Activated naive CD4-positive, alpha-beta T cell treated with anti-CD3 and anti-CD28 coated beads, Interleukin-2, amount 50 U/mL, for 24 hours (primary cell): ENCODE results near the gene PTPN7.
"Not testable (repeated sequence)": the region's sequence is repeated elsewhere in the genome, so short reads cannot be mapped to it uniquely, and the experiment has no call there.

ENCODE experiments used
- H3K27ac Mint-ChIP-seq: one replicate; pipeline ENCODE4 v1.8.0; 2021; ENCODE audit warnings: mild to moderate bottlenecking, mixed read lengths
- H3K27me3 Mint-ChIP-seq: one replicate; pipeline ENCODE4 v1.8.0; 2021; ENCODE audit warnings: mixed read lengths
- H3K36me3 Mint-ChIP-seq: one replicate; pipeline ENCODE4 v1.8.0; 2021; ENCODE audit warnings: mixed read lengths
- H3K4me1 Mint-ChIP-seq: one replicate; pipeline ENCODE4 v1.8.0; 2021; ENCODE audit warnings: mixed read lengths
- H3K4me3 Mint-ChIP-seq: one replicate; pipeline ENCODE4 v1.8.0; 2021; ENCODE audit warnings: mild to moderate bottlenecking, mixed read lengths
- H3K9me3 Mint-ChIP-seq: one replicate; pipeline ENCODE4 v1.8.0; 2021; ENCODE audit warnings: mixed read lengths

PTPN7 gene

DNA sequence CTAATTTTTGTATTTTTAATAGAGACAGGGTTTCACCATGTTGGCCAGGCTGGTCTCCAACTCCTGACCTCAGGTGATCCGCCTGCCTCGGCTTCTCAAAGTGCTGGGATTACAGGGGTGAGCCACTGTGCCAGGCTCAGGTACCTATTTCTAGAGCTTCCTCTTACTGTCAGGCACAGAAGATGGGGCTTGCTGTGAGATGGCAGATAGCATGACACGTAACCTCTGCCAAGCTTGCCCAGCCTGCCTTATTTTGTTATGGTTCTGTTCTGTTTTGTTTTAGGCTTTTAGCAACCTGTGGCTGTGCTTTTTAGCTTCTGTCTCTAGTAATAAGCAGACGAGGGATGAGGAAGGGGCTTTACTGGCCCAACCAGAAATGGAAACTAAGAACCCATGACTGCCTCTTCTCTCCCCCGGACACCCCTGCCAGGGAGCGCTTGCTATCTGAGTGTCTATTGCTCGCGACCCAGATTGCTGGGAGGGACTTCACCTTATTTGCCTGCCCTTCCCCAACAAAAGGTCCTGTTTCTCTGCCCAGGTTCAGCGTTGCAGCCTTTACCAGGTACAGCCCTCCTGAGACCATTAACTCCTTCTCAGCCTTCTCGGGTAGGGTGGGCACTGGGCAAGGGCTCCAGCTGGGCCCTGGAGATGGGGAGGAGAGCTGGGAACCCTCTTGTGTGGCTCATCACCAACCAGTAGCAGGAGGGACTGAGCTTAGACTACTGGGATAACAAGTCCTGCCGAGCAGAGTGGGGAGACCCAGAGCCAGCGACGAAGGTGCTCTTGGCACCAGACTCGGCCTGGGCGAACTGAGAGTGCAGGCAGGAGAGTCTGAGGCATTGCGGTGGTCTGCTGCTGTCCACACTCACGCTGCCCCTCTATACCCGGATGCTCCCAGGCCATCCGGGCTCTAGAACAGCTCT is 19.7 kb upstream of the PTPN7 start:
- H3K9me3 Mint-ChIP-seq: no peaks in the 10 kb centered on the region
- H3K27me3 Mint-ChIP-seq: no peaks in the 10 kb centered on the region
- H3K4me3 Mint-ChIP-seq: no peak overlapping the region
- peaks cover 10% of the 10 kb centered on the region for H3K4me1 Mint-ChIP-seq
- H3K27ac Mint-ChIP-seq: no peak overlapping the region
- no peaks in the 10 kb centered on the region for H3K36me3 Mint-ChIP-seq

GRCh38 chr1:202176949-202177927 is 16.8 kb upstream of the PTPN7 start:
- Mint-ChIP-seq H3K4me1 (no peaks in the 10 kb centered on the region), H3K27me3 (no peaks in the 10 kb centered on the region), H3K4me3 (no peak overlapping the region), H3K36me3 (no peaks in the 10 kb centered on the region), H3K9me3 (no peaks in the 10 kb centered on the region), H3K27ac (no peak overlapping the region)

- Mint-ChIP-seq H3K36me3 (no peaks in the 10 kb centered on the region), H3K4me1 (no peaks in the 10 kb centered on the region), H3K4me3 (no peak overlapping the region), H3K9me3 (no peaks in the 10 kb centered on the region), H3K27ac (no peak overlapping the region), H3K27me3 (no peaks in the 10 kb centered on the region)
Measured at GRCh38 chr1:202173993-202174392, 13.6 kb upstream of the PTPN7 start.

- H3K4me1 Mint-ChIP-seq: no peaks in the 10 kb centered on the region
- H3K27me3 Mint-ChIP-seq: no peaks in the 10 kb centered on the region
- no peak overlapping the region for H3K4me3 Mint-ChIP-seq
- H3K9me3 Mint-ChIP-seq: no peaks in the 10 kb centered on the region
- no peak overlapping the region for H3K27ac Mint-ChIP-seq
- no peaks in the 10 kb centered on the region for H3K36me3 Mint-ChIP-seq
Measured at GRCh38 chr1:202172015-202172355, 11.6 kb upstream of the PTPN7 start.

DNA sequence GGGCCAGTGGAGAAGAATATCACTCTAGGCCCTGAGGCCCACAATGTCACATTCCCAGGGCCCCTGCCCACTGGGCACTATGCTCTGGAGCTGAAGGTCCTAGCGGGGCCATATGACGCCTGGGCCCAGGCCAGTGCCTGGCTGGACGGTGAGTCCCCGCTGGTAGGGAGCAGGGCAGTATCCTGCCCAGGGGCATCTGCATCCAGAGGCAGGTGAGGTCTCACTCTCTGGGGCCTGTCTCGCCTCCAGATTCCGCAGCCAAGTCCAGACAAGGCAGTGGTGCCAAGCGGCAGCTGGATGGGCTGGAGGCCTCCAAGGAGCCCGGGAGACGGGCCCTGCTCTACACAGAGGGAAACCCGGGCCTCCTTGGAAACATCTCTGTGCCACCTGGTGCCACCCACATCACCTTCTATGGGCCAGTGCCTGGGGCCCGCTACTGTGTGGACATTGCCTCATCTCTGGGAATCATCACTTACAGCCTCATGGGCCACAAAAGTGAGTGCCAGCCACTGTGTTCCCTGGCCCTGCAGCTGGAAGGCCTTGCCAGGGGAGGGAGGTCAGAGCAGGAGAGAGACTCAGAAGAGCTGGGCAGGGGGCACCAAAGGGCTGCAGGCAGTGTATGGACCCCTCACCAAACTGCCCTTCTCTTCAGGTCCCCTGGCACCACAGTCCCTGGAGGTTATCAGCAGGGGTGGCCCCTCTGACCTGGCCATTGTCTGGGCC is 11.1 kb upstream of the PTPN7 start:
- no peaks in the 10 kb centered on the region for H3K4me1 Mint-ChIP-seq
- H3K27ac Mint-ChIP-seq: no peak overlapping the region
- no peaks in the 10 kb centered on the region for H3K36me3 Mint-ChIP-seq

DNA sequence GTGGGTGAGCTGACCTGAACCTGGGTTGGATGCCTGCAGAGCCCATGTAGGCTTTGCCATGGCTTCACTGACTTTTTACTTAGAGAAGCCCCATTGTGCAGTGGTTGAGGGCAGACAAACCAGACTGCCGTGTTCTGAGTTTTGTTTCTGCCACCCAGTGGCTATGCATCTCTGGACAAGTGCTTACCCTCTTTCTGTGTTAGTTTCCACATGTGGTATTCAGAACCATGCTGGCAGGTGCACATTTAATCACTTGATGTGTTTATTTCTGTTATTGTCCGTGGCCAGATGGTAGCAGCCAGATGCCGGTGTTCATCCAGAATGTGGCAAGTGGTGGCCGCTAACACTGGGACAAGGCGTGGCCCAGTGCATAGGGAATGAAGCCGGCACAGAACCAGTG is 10.3 kb upstream of the PTPN7 start:
- H3K4me3 Mint-ChIP-seq: no peak overlapping the region
- H3K27ac Mint-ChIP-seq: no peak overlapping the region
- H3K9me3 Mint-ChIP-seq: no peaks in the 10 kb centered on the region
- no peaks in the 10 kb centered on the region for H3K27me3 Mint-ChIP-seq
- H3K36me3 Mint-ChIP-seq: no peaks in the 10 kb centered on the region
- peaks cover 5% of the 10 kb centered on the region for H3K4me1 Mint-ChIP-seq

More for the DNA sequence above, 11.1 kb upstream of the PTPN7 start:
- Mint-ChIP-seq H3K4me3 (no peak overlapping the region), H3K9me3 (no peaks in the 10 kb centered on the region), H3K27me3 (no peaks in the 10 kb centered on the region)

- Mint-ChIP-seq H3K27ac (no peak overlapping the region), H3K27me3 (no peaks in the 10 kb centered on the region), H3K4me3 (no peak overlapping the region), H3K4me1 (peaks cover 23% of the 10 kb centered on the region), H3K9me3 (no peaks in the 10 kb centered on the region), H3K36me3 (no peaks in the 10 kb centered on the region)
Measured at GRCh38 chr1:202168861-202169260, 8.5 kb upstream of the PTPN7 start.

- peaks cover 33% of the 10 kb centered on the region for H3K4me1 Mint-ChIP-seq
- H3K27me3 Mint-ChIP-seq: no peaks in the 10 kb centered on the region
- no peaks in the 10 kb centered on the region for H3K36me3 Mint-ChIP-seq
- no peaks in the 10 kb centered on the region for H3K9me3 Mint-ChIP-seq
- no peak overlapping the region for H3K4me3 Mint-ChIP-seq
- no peak overlapping the region for H3K27ac Mint-ChIP-seq
Measured at GRCh38 chr1:202167708-202168415, 7.5 kb upstream of the PTPN7 start.

DNA sequence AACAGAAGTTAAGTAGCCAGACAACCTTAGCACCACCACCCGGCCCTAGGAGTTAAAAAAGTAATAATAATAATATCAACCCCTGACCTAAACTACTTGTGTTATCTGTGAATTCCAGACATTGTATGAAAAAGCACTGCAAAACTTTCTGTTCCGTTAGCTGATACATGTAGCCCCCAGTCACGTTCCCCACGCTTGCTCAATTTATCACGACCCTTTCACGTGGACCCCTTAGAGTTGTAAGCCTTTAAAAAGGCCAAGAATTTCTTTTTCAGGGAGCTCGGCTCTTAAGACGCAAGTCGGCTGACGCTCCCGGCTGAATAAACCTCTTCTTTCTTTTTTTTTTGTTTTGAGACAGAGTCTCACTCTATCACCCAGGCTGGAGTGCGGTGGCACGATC is 6.7 kb upstream of the PTPN7 start:
- not testable (repeated sequence) for H3K4me3 Mint-ChIP-seq

GRCh38 chr1:202165942-202166843 is 5.8 kb upstream of the PTPN7 start:
- H3K27me3 Mint-ChIP-seq: no peaks in the 10 kb centered on the region
- H3K36me3 Mint-ChIP-seq: no peaks in the 10 kb centered on the region
- H3K4me3 Mint-ChIP-seq: peak overlapping the region; percentile 55
- peak overlapping the region; percentile 72 for H3K27ac Mint-ChIP-seq
- no peaks in the 10 kb centered on the region for H3K9me3 Mint-ChIP-seq
- peaks cover 49% of the 10 kb centered on the region for H3K4me1 Mint-ChIP-seq

More for the DNA sequence above, 6.7 kb upstream of the PTPN7 start:
- H3K27ac Mint-ChIP-seq: peak overlapping the region; percentile 30
- H3K36me3 Mint-ChIP-seq, H3K9me3 Mint-ChIP-seq, H3K27me3 Mint-ChIP-seq: not testable (repeated sequence)
- peaks cover 40% of the 10 kb centered on the region for H3K4me1 Mint-ChIP-seq

- Mint-ChIP-seq H3K27ac (no peak overlapping the region), H3K4me1 (peaks cover 56% of the 10 kb centered on the region), H3K9me3 (no peaks in the 10 kb centered on the region), H3K27me3 (no peaks in the 10 kb centered on the region), H3K36me3 (no peaks in the 10 kb centered on the region), H3K4me3 (peak overlapping the region; percentile 55)
Measured at GRCh38 chr1:202165267-202165941, 5.0 kb upstream of the PTPN7 start.

GRCh38 chr1:202164271-202165037 is 4.1 kb upstream of the PTPN7 start:
- Mint-ChIP-seq H3K4me1 (peaks cover 58% of the 10 kb centered on the region), H3K36me3 (no peaks in the 10 kb centered on the region), H3K9me3 (no peaks in the 10 kb centered on the region), H3K4me3 (peak overlapping the region; percentile 69), H3K27me3 (no peaks in the 10 kb centered on the region), H3K27ac (peak overlapping the region; percentile 30)
